K562 treated with DMSO at 1 percent for 4 hours (cell line): ENCODE data around the gene TRIM2. TPM values are rescaled to one million over a fixed set of nuclear protein-coding genes. Genes with fewer than 3 reads are reported as not detected.

Experiments
- total RNA-seq: library from RNA; unstranded; fragments of 300-600 nt; gene quantifications from 2 replicates; pipeline ENCODE4 v1.2.3, GENCODE V29; 2022; ENCODE audit not compliant: insufficient read depth

TRIM2 gene
- total RNA-seq, result 0.90 and 1.8 TPM in 2 replicates

GRCh38 chr4:153204247-153204671 is at the start of gene TRIM2:
TRIM2 (plus strand) TSS chr4:153204443; CDS start chr4:153204531, 88 bp downstream.

GRCh38 chr4:153344131-153345011 is 140.1 kb downstream of the TRIM2 start, which contains the start of gene MND1:
MND1 (plus strand) TSS chr4:153344688; CDS start chr4:153344738, 50 bp downstream.

Other genes starting within 250 kb of the TRIM2 start
- 28.1 and 29.4 TPM in 2 replicates for gene MND1, start 140.2 kb downstream of the TRIM2 start, total RNA-seq